Measurements from ENCODE around the gene ZNF341. TPM values are rescaled to one million over a fixed set of nuclear protein-coding genes. Genes with fewer than 3 reads are reported as not detected.

Gene ZNF341
- polyA plus RNA-seq, 1 donor from 2014 or later: 1.2 TPM

DNA sequence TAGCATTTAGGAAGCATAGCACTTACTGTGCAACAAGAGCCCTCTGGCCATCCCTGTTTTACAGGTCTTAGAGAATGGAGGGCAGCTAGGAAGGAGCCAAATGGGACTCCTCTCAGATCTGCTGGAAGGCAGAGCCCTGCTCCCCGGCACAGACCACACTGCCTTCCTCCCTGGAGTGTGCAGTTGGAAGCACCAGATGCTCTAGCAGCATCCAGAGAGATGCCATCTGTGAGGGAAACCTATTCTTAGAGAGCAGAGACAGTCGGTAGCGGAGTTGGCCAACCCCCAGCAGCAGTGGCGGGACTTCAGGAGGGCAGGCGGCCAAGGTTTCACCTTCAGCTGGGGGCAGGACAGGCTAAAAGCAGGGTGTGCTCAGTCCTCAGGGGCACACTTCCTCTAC is 28.9 kb upstream of the ZNF341 start (continued):
- TF ChIP-seq EZH2 (IDR thresholded peaks at IDR 0.05; ENCODE audit: borderline replicate concordance, insufficient read depth, low read length, poor library complexity, severe bottlenecking): no peak

DNA sequence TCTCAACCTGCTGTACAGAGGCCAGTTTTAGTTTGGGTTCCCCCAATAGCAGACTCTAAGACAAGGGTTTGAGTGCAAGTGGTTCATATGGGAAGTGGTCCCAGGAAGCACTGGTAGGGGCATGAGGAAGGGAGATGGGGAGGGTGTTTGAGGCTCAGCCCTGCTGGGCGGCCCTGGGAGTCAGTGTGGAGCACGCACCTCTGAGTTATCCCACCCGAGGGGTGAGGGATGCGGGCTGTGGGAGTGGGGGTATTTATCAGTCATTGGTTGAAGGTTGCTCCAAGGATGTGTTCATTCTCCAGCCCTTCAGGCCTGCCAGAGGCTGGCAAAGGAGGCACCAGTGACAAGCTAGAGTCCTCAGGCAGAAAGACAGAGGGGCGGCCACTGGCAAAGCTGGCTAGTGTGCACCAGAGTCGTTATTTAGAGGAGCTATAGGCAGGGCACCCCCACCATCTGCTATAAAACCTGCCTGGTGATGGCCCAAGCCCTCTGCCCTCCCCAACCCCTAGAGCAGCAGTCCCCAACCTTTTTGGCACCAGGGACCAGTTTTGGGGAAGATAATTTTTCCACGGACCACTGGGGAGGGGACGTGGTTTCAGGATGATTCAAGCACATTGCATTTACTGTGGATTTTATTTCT is 28.2 kb upstream of the ZNF341 start:
- Histone ChIP-seq H3K27me3 (ENCODE audit: insufficient read depth, low read depth, low read length) (no peaks in the 10 kb centered on the region), H3K9me2 (ENCODE audit: insufficient read depth, low read length) (no peaks in the 10 kb centered on the region), H3K27ac (ENCODE audit: low read length) (no peak overlapping the region), H2AFZ (ENCODE audit: low read depth, low read length) (no peak overlapping the region), H3K79me2 (replicated peaks; ENCODE audit: insufficient read depth, low read length) (no peaks in the 10 kb centered on the region), H3K9me3 (ENCODE audit: low read length) (no peaks in the 10 kb centered on the region), H3K9ac (ENCODE audit: low read length) (no peak overlapping the region), H3K36me3 (ENCODE audit: insufficient read depth, low read length) (no peaks in the 10 kb centered on the region), H3K4me3 (ENCODE audit: low read length) (no peak overlapping the region), H4K20me1 (ENCODE audit: insufficient read depth) (no peaks in the 10 kb centered on the region), H3F3A (ENCODE audit: insufficient read depth, low read length, poor library complexity, severe bottlenecking) (no peaks in the 10 kb centered on the region), H3K4me2 (ENCODE audit: low read length) (no peak overlapping the region)
- TF ChIP-seq, protein P1, sequence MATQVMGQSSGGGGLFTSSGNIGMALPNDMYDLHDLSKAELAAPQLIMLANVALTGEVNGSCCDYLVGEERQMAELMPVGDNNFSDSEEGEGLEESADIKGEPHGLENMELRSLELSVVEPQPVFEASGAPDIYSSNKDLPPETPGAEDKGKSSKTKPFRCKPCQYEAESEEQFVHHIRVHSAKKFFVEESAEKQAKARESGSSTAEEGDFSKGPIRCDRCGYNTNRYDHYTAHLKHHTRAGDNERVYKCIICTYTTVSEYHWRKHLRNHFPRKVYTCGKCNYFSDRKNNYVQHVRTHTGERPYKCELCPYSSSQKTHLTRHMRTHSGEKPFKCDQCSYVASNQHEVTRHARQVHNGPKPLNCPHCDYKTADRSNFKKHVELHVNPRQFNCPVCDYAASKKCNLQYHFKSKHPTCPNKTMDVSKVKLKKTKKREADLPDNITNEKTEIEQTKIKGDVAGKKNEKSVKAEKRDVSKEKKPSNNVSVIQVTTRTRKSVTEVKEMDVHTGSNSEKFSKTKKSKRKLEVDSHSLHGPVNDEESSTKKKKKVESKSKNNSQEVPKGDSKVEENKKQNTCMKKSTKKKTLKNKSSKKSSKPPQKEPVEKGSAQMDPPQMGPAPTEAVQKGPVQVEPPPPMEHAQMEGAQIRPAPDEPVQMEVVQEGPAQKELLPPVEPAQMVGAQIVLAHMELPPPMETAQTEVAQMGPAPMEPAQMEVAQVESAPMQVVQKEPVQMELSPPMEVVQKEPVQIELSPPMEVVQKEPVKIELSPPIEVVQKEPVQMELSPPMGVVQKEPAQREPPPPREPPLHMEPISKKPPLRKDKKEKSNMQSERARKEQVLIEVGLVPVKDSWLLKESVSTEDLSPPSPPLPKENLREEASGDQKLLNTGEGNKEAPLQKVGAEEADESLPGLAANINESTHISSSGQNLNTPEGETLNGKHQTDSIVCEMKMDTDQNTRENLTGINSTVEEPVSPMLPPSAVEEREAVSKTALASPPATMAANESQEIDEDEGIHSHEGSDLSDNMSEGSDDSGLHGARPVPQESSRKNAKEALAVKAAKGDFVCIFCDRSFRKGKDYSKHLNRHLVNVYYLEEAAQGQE (IDR thresholded peaks at IDR 0.05; ENCODE audit: borderline replicate concordance): no peak
- TF ChIP-seq EP300 (conservative IDR thresholded peaks at IDR 0.05; ENCODE audit: poor library complexity, severe bottlenecking) (no peak), RAD21 (conservative IDR thresholded peaks at IDR 0.05) (no peak), SMC3 (conservative IDR thresholded peaks at IDR 0.05; ENCODE audit: poor library complexity) (no peak), POLR2AphosphoS5 (IDR thresholded peaks at IDR 0.05) (no peak), TAF1 (IDR thresholded peaks at IDR 0.05; ENCODE audit: low read depth) (no peak)
- TF ChIP-seq, protein P2, sequence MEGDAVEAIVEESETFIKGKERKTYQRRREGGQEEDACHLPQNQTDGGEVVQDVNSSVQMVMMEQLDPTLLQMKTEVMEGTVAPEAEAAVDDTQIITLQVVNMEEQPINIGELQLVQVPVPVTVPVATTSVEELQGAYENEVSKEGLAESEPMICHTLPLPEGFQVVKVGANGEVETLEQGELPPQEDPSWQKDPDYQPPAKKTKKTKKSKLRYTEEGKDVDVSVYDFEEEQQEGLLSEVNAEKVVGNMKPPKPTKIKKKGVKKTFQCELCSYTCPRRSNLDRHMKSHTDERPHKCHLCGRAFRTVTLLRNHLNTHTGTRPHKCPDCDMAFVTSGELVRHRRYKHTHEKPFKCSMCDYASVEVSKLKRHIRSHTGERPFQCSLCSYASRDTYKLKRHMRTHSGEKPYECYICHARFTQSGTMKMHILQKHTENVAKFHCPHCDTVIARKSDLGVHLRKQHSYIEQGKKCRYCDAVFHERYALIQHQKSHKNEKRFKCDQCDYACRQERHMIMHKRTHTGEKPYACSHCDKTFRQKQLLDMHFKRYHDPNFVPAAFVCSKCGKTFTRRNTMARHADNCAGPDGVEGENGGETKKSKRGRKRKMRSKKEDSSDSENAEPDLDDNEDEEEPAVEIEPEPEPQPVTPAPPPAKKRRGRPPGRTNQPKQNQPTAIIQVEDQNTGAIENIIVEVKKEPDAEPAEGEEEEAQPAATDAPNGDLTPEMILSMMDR (IDR thresholded peaks at IDR 0.05; ENCODE audit: poor library complexity, severe bottlenecking): no peak

DNA sequence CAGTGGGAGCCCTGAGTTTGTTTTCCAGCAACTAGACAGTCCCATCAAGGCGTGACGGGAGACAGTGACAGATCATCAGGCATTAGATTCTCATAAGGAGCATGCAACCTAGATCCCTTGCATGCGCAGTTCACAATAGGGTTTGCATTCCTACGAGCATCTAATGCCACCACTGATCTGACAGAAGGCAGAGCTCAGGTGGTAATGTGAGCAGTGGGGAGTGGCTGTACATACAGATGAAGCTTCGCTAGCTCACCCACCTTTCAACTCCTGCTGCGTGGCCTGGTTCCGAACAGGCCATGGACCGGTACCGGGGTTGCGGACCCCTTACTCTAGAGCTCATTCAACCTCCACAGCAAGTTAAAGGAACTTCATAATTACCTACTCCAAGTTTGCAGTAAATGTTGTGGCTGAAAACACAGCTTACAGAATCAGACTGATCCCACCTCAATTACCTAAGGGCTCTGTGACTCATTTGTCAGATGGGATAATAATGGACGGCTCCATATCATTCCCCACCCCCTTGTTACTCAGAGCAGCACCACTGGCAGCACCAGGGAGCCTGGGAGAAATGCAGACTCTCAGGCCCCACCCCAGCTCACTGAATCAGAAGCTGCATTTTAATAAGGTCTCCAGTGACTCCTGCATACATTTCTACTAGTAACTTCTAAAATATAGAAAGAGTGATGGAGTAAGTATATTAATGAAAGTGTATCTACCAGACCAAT is 27.4 kb upstream of the ZNF341 start:
- H3K9me2 ChIP-seq (ENCODE audit: insufficient read depth, low read length): no peaks in the 10 kb centered on the region
- TF ChIP-seq, protein P2 (IDR thresholded peaks at IDR 0.05; ENCODE audit: poor library complexity, severe bottlenecking): no peak
- TF ChIP-seq SMC3 (conservative IDR thresholded peaks at IDR 0.05; ENCODE audit: poor library complexity) (no peak), RAD21 (conservative IDR thresholded peaks at IDR 0.05) (no peak), EZH2 (IDR thresholded peaks at IDR 0.05; ENCODE audit: borderline replicate concordance, insufficient read depth, low read length, poor library complexity, severe bottlenecking) (no peak), POLR2AphosphoS5 (IDR thresholded peaks at IDR 0.05) (no peak), MXI1 (conservative IDR thresholded peaks at IDR 0.05; ENCODE audit: poor library complexity, severe bottlenecking) (no peak), TAF1 (IDR thresholded peaks at IDR 0.05; ENCODE audit: low read depth) (no peak), EP300 (conservative IDR thresholded peaks at IDR 0.05; ENCODE audit: poor library complexity, severe bottlenecking) (no peak)
- TF ChIP-seq, protein P1 (IDR thresholded peaks at IDR 0.05; ENCODE audit: borderline replicate concordance): no peak
- no peak overlapping the region for H3K9ac ChIP-seq (ENCODE audit: low read length)
- no peaks in the 10 kb centered on the region for H3K79me2 ChIP-seq (replicated peaks; ENCODE audit: insufficient read depth, low read length)
- no peaks in the 10 kb centered on the region for H3K9me3 ChIP-seq (ENCODE audit: low read length)
- H3K4me3 ChIP-seq (ENCODE audit: low read length): no peak overlapping the region
- no peak overlapping the region for H3K27ac ChIP-seq (ENCODE audit: low read length)
- no peaks in the 10 kb centered on the region for H3K36me3 ChIP-seq (ENCODE audit: insufficient read depth, low read length)
- no peak overlapping the region for H3K4me2 ChIP-seq (ENCODE audit: low read length)
- H4K20me1 ChIP-seq (ENCODE audit: insufficient read depth): no peaks in the 10 kb centered on the region
- H3F3A ChIP-seq (ENCODE audit: insufficient read depth, low read length, poor library complexity, severe bottlenecking): no peaks in the 10 kb centered on the region
- H3K27me3 ChIP-seq (ENCODE audit: insufficient read depth, low read depth, low read length): no peaks in the 10 kb centered on the region
- H2AFZ ChIP-seq (ENCODE audit: low read depth, low read length): no peak overlapping the region

Data from neural cell (in vitro differentiated cells).